Ramos (cell line): Measurements from ENCODE around the gene CDC42EP3.

Experiments
- in situ Hi-C: fragments of 300-500 bp; cut with MboI; formaldehyde crosslinking; loops from one replicate; pipeline ENCODE4 v1.14.3; 2022; ENCODE audit warnings: low sequenced_read_pairs; ENCODE audit not compliant: unreplicated experiment

The CDC42EP3 gene

DNA sequence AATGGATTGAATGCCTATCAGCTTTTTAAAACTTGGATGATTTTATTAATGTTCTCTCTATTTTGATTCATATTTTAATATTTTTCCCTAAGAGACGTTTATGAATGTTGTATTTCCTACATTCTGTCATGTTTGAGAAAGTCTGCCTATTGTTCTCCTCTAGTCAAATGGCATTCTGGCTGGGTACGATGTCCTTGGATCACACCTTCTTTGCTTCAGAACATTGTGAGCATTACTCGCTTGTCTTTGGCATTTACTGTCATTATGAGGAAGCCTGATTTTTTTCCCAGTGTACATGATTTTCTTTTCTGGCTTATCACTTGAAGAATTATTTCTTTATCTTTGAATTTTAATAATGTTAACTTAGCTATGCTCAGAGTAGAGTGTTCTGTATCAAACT is 78.4 kb downstream of the CDC42EP3 start:
- in situ Hi-C loops: no loop called here
